Sigmoid colon (tissue), 7 donors: ENCODE results near the gene SMCO1. TPM values are rescaled to one million over a fixed set of nuclear protein-coding genes. Genes with fewer than 3 reads are reported as not detected.

Experiments used
- DNase-seq: peaks from one replicate; pipeline ENCODE4 v3.0.0-alpha.2; 2019
- H3K27ac ChIP-seq, 4 donors: fragments of 200-600 bp; sonication (generic); one replicate each; pipeline ENCODE4 v1.5.1; 2016 to 2019; ENCODE audit warnings: mild to moderate bottlenecking in 1 of 4
- H3K27me3 ChIP-seq, 3 donors: fragments of 200-600 bp; sonication (generic); one replicate each; pipeline ENCODE4 v1.5.1; 2019; ENCODE audit warnings: mild to moderate bottlenecking in 1 of 3
- H3K36me3 ChIP-seq, 4 donors: fragments of 200-600 bp; sonication (generic); one replicate each; pipeline ENCODE4 v1.5.1; 2016 to 2019
- H3K4me1 ChIP-seq, 4 donors: fragments of 200-600 bp; sonication (generic); one replicate each; pipeline ENCODE4 v1.5.1; 2017 to 2019
- H3K4me3 ChIP-seq, 4 donors: fragments of 200-600 bp; sonication (generic); one replicate each; pipeline ENCODE4 v1.5.1; 2017 to 2019; ENCODE audit warnings: mild to moderate bottlenecking in 2 of 4, moderate library complexity in 1 of 4
- H3K9me3 ChIP-seq, 4 donors: fragments of 200-600 bp in 3 of 4; sonication (generic) in 3 of 4; one replicate each; pipeline versions ENCODE4 v1.5.1 to v1.6.1; 2013 to 2019
- CTCF ChIP-seq, 4 experiments: fragments of 450-650 bp in 3 of 4; fragments of 200-600 bp in 1 of 4; IDR thresholded peaks; one replicate each; pipeline ENCODE4 v1.5.1; 2016 to 2019; ENCODE audit warnings: antibody characterized with exemption in 4 of 4, mild to moderate bottlenecking in 3 of 4, moderate library complexity in 2 of 4
- EP300 ChIP-seq, 4 donors: sonication (generic); formaldehyde crosslinking; IDR thresholded peaks; one replicate each; pipeline ENCODE4 v1.6.1; 2017; ENCODE audit warnings: antibody characterized with exemption in 4 of 4
- POLR2A ChIP-seq, 2 donors: fragments of 450-650 bp; IDR thresholded peaks; one replicate each; pipeline ENCODE4 v1.6.1; 2016; ENCODE audit warnings: antibody characterized with exemption in 2 of 2, mild to moderate bottlenecking in 2 of 2, moderate library complexity in 2 of 2
- POLR2AphosphoS5 ChIP-seq, 4 donors: sonication (generic); formaldehyde crosslinking; IDR thresholded peaks; one replicate each; pipeline ENCODE4 v1.6.1; 2017; ENCODE audit warnings: antibody characterized with exemption in 4 of 4
- WGBS, 2 donors: extraction: QIAGEN DNeasy Blood & Tissue Kit; methylation state at CpG; one replicate each; pipeline ENCODE4 v1.1.7; 2013; 5-methylcytosine and 5-hydroxymethylcytosine counted together
- intact Hi-C: fragments of 100-400 bp; cut with DNase I; formaldehyde crosslinking; loops from one replicate; pipeline ENCODE4 v1.15.1; 2023
- polyA plus RNA-seq, 3 donors: library from polyadenylated mRNA; stranded (reverse); fragments of 200-250 nt; gene quantifications; one replicate each; pipeline ENCODE4 v1.2.3, GENCODE V29; 2013
- total RNA-seq, 4 donors: library from RNA; depleted of rRNA; stranded (reverse); fragments of >200 nt; gene quantifications; one replicate each; pipeline ENCODE4 v1.1.0, GENCODE V29; 2016
- donor health status: healthy with polysubstance abuse.
- donor health status: Bipolar disorder and iron deficiency.
- donor health status: healthy.

SMCO1 gene
- total RNA-seq (not detected), polyA plus RNA-seq (not detected)

- intact Hi-C loops, result no loop called here
- Histone ChIP-seq H3K4me3 (no peak within 1 kb of the TSS), H3K27me3 (no peaks in the 10 kb centered on the region), H3K4me1 (no peaks in the 10 kb centered on the region), H3K27ac (no peak within 1 kb of the TSS), H3K9me3 (peaks cover 0 to 19% (median 5%) of the 10 kb centered on the region in 4 donors), H3K36me3 (no peaks in the 10 kb centered on the region)
- DNase-seq, result no peak
- 92% methylated on average over 10 of the region's 10 CpGs for WGBS, 2 donors
- TF ChIP-seq POLR2A (IDR thresholded peaks at IDR 0.05) (no peak), CTCF (IDR thresholded peaks at IDR 0.05) (no peak), POLR2AphosphoS5 (IDR thresholded peaks at IDR 0.05) (no peak), EP300 (IDR thresholded peaks at IDR 0.05) (no peak)
These were observed at the start of gene SMCO1 for GRCh38 chr3:196514913-196515621. Gene SMCO1 (minus strand): TSS chr3:196515346. CDS start chr3:196515209, 137 bp downstream.

GRCh38 chr3:196563721-196564225 is 48.6 kb upstream of the SMCO1 start:
- no peak for DNase-seq
- Histone ChIP-seq H3K4me1 (peaks cover 0 to 14% (median 10%) of the 10 kb centered on the region in 4 donors), H3K27ac (no peak overlapping the region), H3K4me3 (no peak overlapping the region), H3K9me3 (no peaks in the 10 kb centered on the region), H3K27me3 (no peaks in the 10 kb centered on the region), H3K36me3 (peaks cover 5 to 30% (median 9%) of the 10 kb centered on the region in 4 donors)
- no peak for TF ChIP-seq EP300 (IDR thresholded peaks at IDR 0.05)
- no peak for TF ChIP-seq POLR2A (IDR thresholded peaks at IDR 0.05)
- TF ChIP-seq CTCF (IDR thresholded peaks at IDR 0.05), result no peak
- TF ChIP-seq POLR2AphosphoS5 (IDR thresholded peaks at IDR 0.05), result no peak
- intact Hi-C loops, result no loop called here
- 86 to 88% methylated on average over 9 of the region's 9 CpGs for WGBS, 2 donors

GRCh38 chr3:196559826-196560225 is 44.7 kb upstream of the SMCO1 start:
- no peak for DNase-seq
- Histone ChIP-seq H3K4me1 (no peaks in the 10 kb centered on the region), H3K9me3 (no peaks in the 10 kb centered on the region), H3K27me3 (no peaks in the 10 kb centered on the region), H3K4me3 (no peak overlapping the region), H3K27ac (no peak overlapping the region), H3K36me3 (peaks cover 5 to 27% (median 9%) of the 10 kb centered on the region in 4 donors)
- TF ChIP-seq POLR2AphosphoS5 (IDR thresholded peaks at IDR 0.05), result no peak
- intact Hi-C loops, result no loop called here
- 52 to 63% methylated on average over 3 of the region's 3 CpGs for WGBS, 2 donors

- Histone ChIP-seq H3K36me3 (peaks cover 5 to 32% (median 9%) of the 10 kb centered on the region in 4 donors), H3K27me3 (no peaks in the 10 kb centered on the region), H3K4me3 (no peak overlapping the region), H3K27ac (no peak overlapping the region), H3K4me1 (no peaks in the 10 kb centered on the region), H3K9me3 (no peaks in the 10 kb centered on the region)
- DNase-seq, result no peak
- TF ChIP-seq CTCF (IDR thresholded peaks at IDR 0.05), result no peak
- no peak for TF ChIP-seq POLR2AphosphoS5 (IDR thresholded peaks at IDR 0.05)
- no peak for TF ChIP-seq EP300 (IDR thresholded peaks at IDR 0.05)
- TF ChIP-seq POLR2A (IDR thresholded peaks at IDR 0.05), result no peak
- intact Hi-C loops, result no loop called here
These were observed 43.3 kb upstream of the SMCO1 start for GRCh38 chr3:196558476-196558875.

- no peak for DNase-seq
- no peak overlapping the region for H3K27ac ChIP-seq
- no peaks in the 10 kb centered on the region for H3K4me1 ChIP-seq
- TF ChIP-seq EP300 (IDR thresholded peaks at IDR 0.05), result no peak
- TF ChIP-seq POLR2AphosphoS5 (IDR thresholded peaks at IDR 0.05), result no peak
- TF ChIP-seq CTCF (IDR thresholded peaks at IDR 0.05), result no peak
- TF ChIP-seq POLR2A (IDR thresholded peaks at IDR 0.05), result no peak
- H3K27me3 ChIP-seq, result no peaks in the 10 kb centered on the region
- H3K9me3 ChIP-seq, result no peaks in the 10 kb centered on the region
- H3K4me3 ChIP-seq, result no peak overlapping the region
- WGBS, 2 donors, result 87 to 91% methylated on average over 5 of the region's 5 CpGs
- H3K36me3 ChIP-seq, result peaks cover 5 to 32% (median 9%) of the 10 kb centered on the region in 4 donors
- intact Hi-C loops, result no loop called here
These were observed 42.1 kb upstream of the SMCO1 start for GRCh38 chr3:196557236-196557635.
